ENCODE data around the gene GNG12.
"Not testable (repeated sequence)": the region's sequence is repeated elsewhere in the genome, so short reads cannot be mapped to it uniquely, and the experiment has no call there.

Gene GNG12

GRCh38 chr1:67668660-67669059 lies 164.6 kb downstream of the GNG12 start:
- TF ChIP-seq, protein P1, sequence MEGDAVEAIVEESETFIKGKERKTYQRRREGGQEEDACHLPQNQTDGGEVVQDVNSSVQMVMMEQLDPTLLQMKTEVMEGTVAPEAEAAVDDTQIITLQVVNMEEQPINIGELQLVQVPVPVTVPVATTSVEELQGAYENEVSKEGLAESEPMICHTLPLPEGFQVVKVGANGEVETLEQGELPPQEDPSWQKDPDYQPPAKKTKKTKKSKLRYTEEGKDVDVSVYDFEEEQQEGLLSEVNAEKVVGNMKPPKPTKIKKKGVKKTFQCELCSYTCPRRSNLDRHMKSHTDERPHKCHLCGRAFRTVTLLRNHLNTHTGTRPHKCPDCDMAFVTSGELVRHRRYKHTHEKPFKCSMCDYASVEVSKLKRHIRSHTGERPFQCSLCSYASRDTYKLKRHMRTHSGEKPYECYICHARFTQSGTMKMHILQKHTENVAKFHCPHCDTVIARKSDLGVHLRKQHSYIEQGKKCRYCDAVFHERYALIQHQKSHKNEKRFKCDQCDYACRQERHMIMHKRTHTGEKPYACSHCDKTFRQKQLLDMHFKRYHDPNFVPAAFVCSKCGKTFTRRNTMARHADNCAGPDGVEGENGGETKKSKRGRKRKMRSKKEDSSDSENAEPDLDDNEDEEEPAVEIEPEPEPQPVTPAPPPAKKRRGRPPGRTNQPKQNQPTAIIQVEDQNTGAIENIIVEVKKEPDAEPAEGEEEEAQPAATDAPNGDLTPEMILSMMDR (IDR thresholded peaks at IDR 0.05; ENCODE audit: low read depth, low read length) = no peak
- DNase-seq (ENCODE audit: extremely low read depth, low read depth) = no peak

- TF ChIP-seq, protein P1 (IDR thresholded peaks at IDR 0.05; ENCODE audit: low read depth, low read length) = no peak
- no peak for DNase-seq (ENCODE audit: extremely low read depth, low read depth)
Measured at GRCh38 chr1:67666636-67667035, 166.6 kb downstream of the GNG12 start.

DNA sequence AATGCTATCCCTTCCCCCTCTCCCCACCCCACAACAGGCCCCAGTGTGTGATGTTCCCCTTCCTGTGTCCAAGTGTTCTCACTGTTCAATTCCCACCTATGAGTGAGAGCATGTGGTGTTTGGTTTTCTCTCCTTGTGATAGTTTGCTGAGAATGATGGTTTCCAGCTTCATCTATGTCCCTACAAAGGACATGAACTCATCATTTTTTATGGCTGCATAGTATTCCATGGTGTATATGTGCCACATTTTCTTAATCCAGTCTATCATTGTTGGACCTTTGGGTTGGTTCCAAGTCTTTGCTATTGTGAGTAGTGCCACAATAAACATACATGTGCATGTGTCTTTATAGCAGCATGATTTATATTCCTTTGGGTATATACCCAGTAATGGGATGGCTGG lies 168.0 kb downstream of the GNG12 start:
- not testable (repeated sequence) for DNase-seq (ENCODE audit: extremely low read depth, low read depth)

DNA sequence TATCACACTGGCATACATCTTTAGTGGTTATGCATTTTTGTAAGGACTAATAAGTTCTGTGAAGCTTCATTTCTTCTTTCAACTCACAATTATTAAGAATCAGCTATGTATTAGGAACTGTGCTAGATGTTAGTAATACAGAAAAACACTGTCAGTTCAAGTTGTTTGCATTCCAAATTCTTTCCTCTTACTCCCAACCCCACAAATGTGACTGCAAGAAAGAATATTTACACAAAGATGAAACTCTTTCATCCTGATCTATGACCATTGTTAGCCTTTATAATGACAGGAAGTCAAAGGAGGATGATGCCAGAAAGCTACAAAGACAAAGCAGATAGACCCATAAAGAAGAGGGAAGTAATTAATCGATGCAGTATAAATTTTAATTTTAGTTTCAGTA lies 169.2 kb downstream of the GNG12 start:
- no peak for DNase-seq (ENCODE audit: extremely low read depth, low read depth)
- TF ChIP-seq, protein P1 (IDR thresholded peaks at IDR 0.05; ENCODE audit: low read depth, low read length) = no peak

DNA sequence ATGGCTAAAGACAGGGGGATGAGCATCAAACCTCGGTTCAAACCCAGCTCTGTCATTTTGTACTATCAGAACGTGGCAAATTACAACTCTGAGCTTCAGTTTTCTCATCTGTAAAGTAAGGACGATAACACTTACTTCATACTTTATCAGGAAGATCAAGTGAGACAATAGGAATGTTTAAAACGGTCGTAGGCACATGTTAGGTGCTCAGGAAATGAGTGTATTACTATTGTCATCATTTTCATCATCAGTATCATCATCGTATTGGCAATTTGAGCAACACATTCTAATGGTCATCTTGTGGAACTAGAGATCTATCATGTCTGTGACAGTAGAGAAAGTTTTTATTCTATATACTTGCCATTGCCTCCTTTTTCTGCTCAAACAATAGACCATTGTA lies 170.4 kb downstream of the GNG12 start:
- TF ChIP-seq, protein P1 (IDR thresholded peaks at IDR 0.05; ENCODE audit: low read depth, low read length) = no peak
- DNase-seq (ENCODE audit: extremely low read depth, low read depth) = no peak

- no peak for DNase-seq (ENCODE audit: extremely low read depth, low read depth)
- TF ChIP-seq, protein P1 (IDR thresholded peaks at IDR 0.05; ENCODE audit: low read depth, low read length) = no peak
Measured at GRCh38 chr1:67659229-67659628, 174.0 kb downstream of the GNG12 start.

- DNase-seq (ENCODE audit: extremely low read depth, low read depth) = not testable (repeated sequence)
Measured at GRCh38 chr1:67657152-67657551, 176.1 kb downstream of the GNG12 start.

- TF ChIP-seq, protein P1 (IDR thresholded peaks at IDR 0.05; ENCODE audit: low read depth, low read length) = no peak
- DNase-seq (ENCODE audit: extremely low read depth, low read depth) = no peak
Measured at GRCh38 chr1:67655581-67655980, 177.7 kb downstream of the GNG12 start.

GRCh38 chr1:67653304-67653703 lies 180.0 kb downstream of the GNG12 start:
- TF ChIP-seq, protein P1 (IDR thresholded peaks at IDR 0.05; ENCODE audit: low read depth, low read length) = no peak
- DNase-seq (ENCODE audit: extremely low read depth, low read depth) = no peak
